IMR-90 (cell line): ENCODE measurements around the gene PIWIL4. TPM values are rescaled to one million over a fixed set of nuclear protein-coding genes. Genes with fewer than 3 reads are reported as not detected.

Experiments
- ATAC-seq: fragments of 200-7000 bp; cut with Tn5 transposase; 2 replicates; pipeline ENCODE4 v1.9.1; 2020; ENCODE audit warnings: low read depth, mild to moderate bottlenecking, moderate library complexity
- BruUV-seq: library from RNA; stranded (reverse); fragments of 400-500 nt; replicated peaks from 2 replicates; lab custom pipeline; 2021; lab: Mats Ljungman, UMichigan
- CTCF ChIA-PET: fragments of 300-600 bp; formaldehyde crosslinking; extraction: SDS; loops from one replicate; lab custom pipeline; 2021; ENCODE audit warnings: antibody characterized with exemption; lab: Yijun Ruan, JAX
- POLR2A ChIA-PET: fragments of 300-600 bp; sonication (Branson Sonifier 250); formaldehyde crosslinking; loops from one replicate; lab custom pipeline; 2022; ENCODE audit warnings: antibody characterized with exemption; ENCODE audit not compliant: unreplicated experiment; lab: Charles Lee
- DNase-seq: peaks from one replicate; pipeline ENCODE4 v3.0.0; 2013
- H2AFZ ChIP-seq: replicated peaks from 2 replicates; pipeline ENCODE3; 2013; ENCODE audit warnings: low read length, mild to moderate bottlenecking; ENCODE audit not compliant: poor library complexity
- H2AK5ac ChIP-seq: 2 replicates; pipeline ENCODE4 v1.6.1; 2013; ENCODE audit warnings: low read depth, low read length, inconsistent platforms
- H2AK9ac ChIP-seq: replicated peaks from 2 replicates; pipeline ENCODE3; 2013; ENCODE audit warnings: mild to moderate bottlenecking, low read depth, low read length, moderate library complexity; ENCODE audit not compliant: poor library complexity
- H2BK120ac ChIP-seq: 2 replicates; pipeline ENCODE4 v1.6.1; 2013; ENCODE audit warnings: low read depth, low read length, inconsistent platforms
- H2BK15ac ChIP-seq: 3 replicates; pipeline ENCODE4 v1.6.1; 2013; ENCODE audit warnings: low read depth, low read length, inconsistent platforms
- H2BK20ac ChIP-seq: 2 replicates; pipeline ENCODE4 v1.6.1; 2013; ENCODE audit warnings: low read depth, mild to moderate bottlenecking, inconsistent platforms, low read length, moderate library complexity
- H2BK5ac ChIP-seq: 2 replicates; pipeline ENCODE4 v1.6.1; 2013; ENCODE audit warnings: mild to moderate bottlenecking, low read depth, low read length, inconsistent platforms; ENCODE audit not compliant: poor library complexity, severe bottlenecking
- H3K14ac ChIP-seq: replicated peaks from 2 replicates; pipeline ENCODE4 v1.6.1; 2013; ENCODE audit warnings: low read depth, low read length, inconsistent platforms
- H3K18ac ChIP-seq: 2 replicates; pipeline ENCODE4 v1.6.1; 2013; ENCODE audit warnings: low read depth, low read length, control low read depth
- H3K23ac ChIP-seq: 2 replicates; pipeline ENCODE4 v1.6.1; 2013; ENCODE audit warnings: low read depth, low read length, inconsistent platforms
- H3K27ac ChIP-seq: 2 replicates; pipeline ENCODE4 v1.5.1; 2013; ENCODE audit warnings: mild to moderate bottlenecking, control low read depth, low read length; ENCODE audit not compliant: insufficient read depth
- H3K27me3 ChIP-seq: 2 replicates; pipeline ENCODE4 v1.6.1; 2013; ENCODE audit warnings: low read length; ENCODE audit not compliant: control insufficient read depth, insufficient read depth
- H3K36me3 ChIP-seq: 2 replicates; pipeline ENCODE4 v1.6.1; 2013; ENCODE audit warnings: low read length, mixed read lengths; ENCODE audit not compliant: control insufficient read depth, insufficient read depth
- H3K4ac ChIP-seq: 2 replicates; pipeline ENCODE4 v1.6.1; 2013; ENCODE audit warnings: low read depth, low read length, inconsistent platforms
- H3K4me1 ChIP-seq: 2 replicates; pipeline ENCODE4 v1.6.1; 2013; ENCODE audit warnings: low read length, mixed read lengths; ENCODE audit not compliant: control insufficient read depth, insufficient read depth
- H3K4me2 ChIP-seq: 2 replicates; pipeline ENCODE4 v1.6.1; 2013; ENCODE audit warnings: low read depth, mild to moderate bottlenecking, control low read depth, low read length, moderate library complexity
- H3K4me3 ChIP-seq: 2 replicates; pipeline ENCODE4 v1.5.1; 2013; ENCODE audit warnings: low read depth, mild to moderate bottlenecking, control low read depth, low read length, moderate library complexity; ENCODE audit not compliant: insufficient read depth
- H3K56ac ChIP-seq: 2 replicates; pipeline ENCODE4 v1.6.1; 2013; ENCODE audit warnings: low read length, inconsistent platforms; ENCODE audit not compliant: insufficient read depth; ENCODE audit errors: extremely low read depth
- H3K79me1 ChIP-seq, 2 experiments: 2 replicates each; pipeline ENCODE4 v1.6.1; 2013; ENCODE audit warnings: low read length in 2 of 2, inconsistent platforms in 1 of 2, low read depth in 1 of 2
- H3K9ac ChIP-seq: 2 replicates; pipeline ENCODE4 v1.6.1; 2013; ENCODE audit warnings: low read depth, low read length, control low read depth
- H3K9me1 ChIP-seq: 2 replicates; pipeline ENCODE4 v1.6.1; 2013; ENCODE audit warnings: low read length, inconsistent platforms; ENCODE audit not compliant: insufficient read depth
- H3K9me3 ChIP-seq: 2 replicates; pipeline ENCODE4 v1.6.1; 2013; ENCODE audit warnings: low read length; ENCODE audit not compliant: control insufficient read depth, insufficient read depth
- H4K20me1 ChIP-seq: 2 replicates; pipeline ENCODE4 v1.6.1; 2013; ENCODE audit warnings: low read length, inconsistent platforms; ENCODE audit not compliant: insufficient read depth
- H4K5ac ChIP-seq: 2 replicates; pipeline ENCODE4 v1.6.1; 2013; ENCODE audit warnings: mild to moderate bottlenecking, low read depth, low read length, control low read depth
- H4K8ac ChIP-seq, 2 experiments: 2 replicates each; pipeline ENCODE4 v1.6.1; 2013; ENCODE audit warnings: low read depth in 2 of 2, low read length in 2 of 2, control low read depth in 1 of 2, inconsistent platforms in 1 of 2
- H4K91ac ChIP-seq: 2 replicates; pipeline ENCODE4 v1.6.1; 2013; ENCODE audit warnings: low read depth, low read length, inconsistent platforms; ENCODE audit not compliant: insufficient read depth
- CEBPB ChIP-seq: IDR thresholded peaks from 2 replicates; pipeline ENCODE4 v1.6.1; 2012; ENCODE audit warnings: low read depth, low read length, improper control_type of control experiment
- CHD1 ChIP-seq: IDR thresholded peaks from 2 replicates; pipeline ENCODE4 v1.6.1; 2012; ENCODE audit warnings: low read depth, low read length, improper control_type of control experiment
- ELK1 ChIP-seq: fragments of 150-350 bp; IDR thresholded peaks from 2 replicates; pipeline ENCODE4 v1.6.1; 2016; ENCODE audit warnings: low read depth, mild to moderate bottlenecking, low read length, moderate library complexity, borderline replicate concordance
- MAFK ChIP-seq: IDR thresholded peaks from 2 replicates; pipeline ENCODE4 v1.6.1; 2012; ENCODE audit warnings: low read depth, low read length, improper control_type of control experiment
- MXI1 ChIP-seq: IDR thresholded peaks from 2 replicates; pipeline ENCODE4 v1.6.1; 2012; ENCODE audit warnings: low read depth, mild to moderate bottlenecking, low read length, moderate library complexity, borderline replicate concordance
- NFE2L2 ChIP-seq: fragments of 150-350 bp; IDR thresholded peaks from 2 replicates; pipeline ENCODE4 v1.6.1; 2016; ENCODE audit warnings: low read depth, mild to moderate bottlenecking, low read length
- POLR2A ChIP-seq: IDR thresholded peaks from 2 replicates; pipeline ENCODE4 v1.6.1; 2012; ENCODE audit warnings: mild to moderate bottlenecking, low read depth, low read length
- RAD21 ChIP-seq: IDR thresholded peaks from 2 replicates; pipeline ENCODE4 v1.6.1; 2012; ENCODE audit warnings: low read length, improper control_type of control experiment
- RCOR1 ChIP-seq: IDR thresholded peaks from 2 replicates; pipeline ENCODE4 v1.6.1; 2012; ENCODE audit warnings: mild to moderate bottlenecking, low read length, improper control_type of control experiment; ENCODE audit not compliant: insufficient replicate concordance
- RFX5 ChIP-seq: IDR thresholded peaks from 2 replicates; pipeline ENCODE4 v1.8.0; 2012; ENCODE audit warnings: low read depth, mild to moderate bottlenecking, low read length, moderate library complexity
- SMC3 ChIP-seq: fragments of 150-350 bp; IDR thresholded peaks from 2 replicates; pipeline ENCODE4 v1.6.1; 2016; ENCODE audit warnings: low read depth, mild to moderate bottlenecking, antibody characterized with exemption, low read length, moderate library complexity
- WGBS, 2 experiments: methylation state at CpG; one replicate each; pipeline versions ENCODE4 v1.1.5 to v1.1.7; 2013; ENCODE audit warnings: missing lambda C conversion rate in 2 of 2; ENCODE audit not compliant: insufficient read length in 1 of 2; ENCODE audit errors: extremely low coverage in 2 of 2; 5-methylcytosine and 5-hydroxymethylcytosine counted together
- dilution Hi-C: fragments of 300-500 bp; cut with HindIII; formaldehyde crosslinking; loops from one replicate; pipeline ENCODE4 v1.14.3; 2018; ENCODE audit warnings: low sequenced_read_pairs; ENCODE audit not compliant: unreplicated experiment
- in situ Hi-C: fragments of 300-500 bp; cut with MboI; formaldehyde crosslinking; loops from 3 replicates; pipeline ENCODE4 v1.14.3; 2019; ENCODE audit warnings: low sequenced_read_pairs, inconsistent platforms, mixed read lengths
- intact Hi-C: fragments of 100-400 bp; cut with micrococcal nuclease; formaldehyde crosslinking; loops from 2 replicates; pipeline ENCODE4 v1.10.0; 2022
- polyA plus RNA-seq, 3 experiments: library from polyadenylated mRNA; depleted of rRNA; stranded (reverse); fragments of >200 nt; gene quantifications; 2 replicates each; pipeline ENCODE4 v1.2.3, GENCODE V29; 2012; ENCODE audit warnings: low replicate concordance in 1 of 3
- total RNA-seq: library from RNA; depleted of rRNA; stranded (reverse); fragments of >200 nt; gene quantifications from 2 replicates; pipeline ENCODE4 v1.2.3, GENCODE V29; 2012

Gene PIWIL4
- total and polyA plus RNA-seq, 2 of the 4 experiments (the other 2 are of a cell fraction), result 0.72 to 1.3 TPM

- no peak overlapping the region for H2BK15ac ChIP-seq
- H2BK120ac ChIP-seq, result no peak overlapping the region
- H2BK20ac ChIP-seq, result no peak overlapping the region
- DNase-seq (no peak), ATAC-seq (no peak)
- no peak overlapping the region for H3K9ac ChIP-seq
- H2BK5ac ChIP-seq, result no peak overlapping the region
- no peaks in the 10 kb centered on the region for H3K27me3 ChIP-seq
- peaks cover 4% of the 10 kb centered on the region; the same call in 1 of the 2 replicates for H3K9me1 ChIP-seq
- 93% methylated on average over 3 of the region's 13 CpGs; no CpG with 5 or more reads in 1 of the 2 experiments for WGBS, 2 experiments
- no peak overlapping the region for H3K14ac ChIP-seq
- no peak overlapping the region for H2AK9ac ChIP-seq
- H3K56ac ChIP-seq, result no peak overlapping the region
- no peak overlapping the region for H3K23ac ChIP-seq
- dilution Hi-C loops (no loop called here), intact Hi-C loops (no loop called here), in situ Hi-C loops (no loop called here)
- CTCF ChIA-PET, result no interaction called here
- no peaks in the 10 kb centered on the region for H4K20me1 ChIP-seq
- H3K4me3 ChIP-seq, result no peak overlapping the region
- H4K91ac ChIP-seq, result no peak overlapping the region
- H3K27ac ChIP-seq, result no peak overlapping the region
- H3K79me1 ChIP-seq, result no peaks in the 10 kb centered on the region
- no peak overlapping the region for H4K5ac ChIP-seq
- BruUV-seq, result no TSS peak
- H3K36me3 ChIP-seq, result no peaks in the 10 kb centered on the region
- H2AK5ac ChIP-seq, result no peak overlapping the region
- TF ChIP-seq RCOR1, result no peak
- no peak for TF ChIP-seq RAD21
- no peak for TF ChIP-seq POLR2A
- no peak for TF ChIP-seq NFE2L2
- TF ChIP-seq MXI1, result no peak
- TF ChIP-seq CEBPB, result no peak
- TF ChIP-seq SMC3, result no peak
- no peak for TF ChIP-seq MAFK
- no peak for TF ChIP-seq RFX5
- no peak for TF ChIP-seq CHD1
- TF ChIP-seq ELK1, result no peak
- H3K4me2 ChIP-seq, result no peak overlapping the region
- H3K9me3 ChIP-seq, result no peaks in the 10 kb centered on the region
- POLR2A ChIA-PET, result no interaction called here
- no peak overlapping the region for H3K18ac ChIP-seq
- H4K8ac ChIP-seq, result peak overlapping the region in 1 of 2 experiments; percentile 93; a peak in 2 of 4 replicates
- H3K4ac ChIP-seq, result no peak overlapping the region
- H2AFZ ChIP-seq, result peak overlapping the region; percentile 33
- H3K4me1 ChIP-seq, result peaks cover 8% of the 10 kb centered on the region
Observed at GRCh38 chr11:94639901-94640721, 72.9 kb downstream of the PIWIL4 start.
